ENCODE measurements around the gene PSMG3.

GRCh38 chr7:1591876-1592275 is 22.0 kb upstream of the PSMG3 start:
- TF ChIP-seq, protein P1, sequence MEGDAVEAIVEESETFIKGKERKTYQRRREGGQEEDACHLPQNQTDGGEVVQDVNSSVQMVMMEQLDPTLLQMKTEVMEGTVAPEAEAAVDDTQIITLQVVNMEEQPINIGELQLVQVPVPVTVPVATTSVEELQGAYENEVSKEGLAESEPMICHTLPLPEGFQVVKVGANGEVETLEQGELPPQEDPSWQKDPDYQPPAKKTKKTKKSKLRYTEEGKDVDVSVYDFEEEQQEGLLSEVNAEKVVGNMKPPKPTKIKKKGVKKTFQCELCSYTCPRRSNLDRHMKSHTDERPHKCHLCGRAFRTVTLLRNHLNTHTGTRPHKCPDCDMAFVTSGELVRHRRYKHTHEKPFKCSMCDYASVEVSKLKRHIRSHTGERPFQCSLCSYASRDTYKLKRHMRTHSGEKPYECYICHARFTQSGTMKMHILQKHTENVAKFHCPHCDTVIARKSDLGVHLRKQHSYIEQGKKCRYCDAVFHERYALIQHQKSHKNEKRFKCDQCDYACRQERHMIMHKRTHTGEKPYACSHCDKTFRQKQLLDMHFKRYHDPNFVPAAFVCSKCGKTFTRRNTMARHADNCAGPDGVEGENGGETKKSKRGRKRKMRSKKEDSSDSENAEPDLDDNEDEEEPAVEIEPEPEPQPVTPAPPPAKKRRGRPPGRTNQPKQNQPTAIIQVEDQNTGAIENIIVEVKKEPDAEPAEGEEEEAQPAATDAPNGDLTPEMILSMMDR (IDR thresholded peaks at IDR 0.05), result no peak
- TF ChIP-seq EZH2 (IDR thresholded peaks at IDR 0.05), result no peak

All from neural progenitor cell (in vitro differentiated cells).